IPS DF 4.7 (cell line): ENCODE measurements around the gene STRN3.
"Not testable (repeated sequence)": the region's sequence is repeated elsewhere in the genome, so short reads cannot be mapped to it uniquely, and the experiment has no call there.

Experiments used
- DNase-seq: peaks from one replicate; pipeline ENCODE4 v3.0.0-alpha.2; 2013; ENCODE audit warnings: low spot score; ENCODE audit errors: extremely low read depth

The STRN3 gene

GRCh38 chr14:30971586-30971985 lies 54.6 kb downstream of the STRN3 start:
- no peak for DNase-seq

GRCh38 chr14:30969796-30970195 lies 56.4 kb downstream of the STRN3 start:
- DNase-seq: not testable (repeated sequence)

GRCh38 chr14:30967364-30968098 lies 58.6 kb downstream of the STRN3 start:
- not testable (repeated sequence) for DNase-seq

GRCh38 chr14:30966415-30967363 lies 59.5 kb downstream of the STRN3 start:
- DNase-seq: no peak

GRCh38 chr14:30965861-30966260 lies 60.3 kb downstream of the STRN3 start:
- not testable (repeated sequence) for DNase-seq

- DNase-seq: not testable (repeated sequence)
Measured at GRCh38 chr14:30962537-30962936, 63.6 kb downstream of the STRN3 start.

- no peak for DNase-seq
Measured at GRCh38 chr14:30961330-30961729, 64.8 kb downstream of the STRN3 start.

- DNase-seq: no peak
Measured at GRCh38 chr14:30960216-30960615, 66.0 kb downstream of the STRN3 start.

- DNase-seq: no peak
Measured at GRCh38 chr14:30958555-30959407, 67.4 kb downstream of the STRN3 start.

- DNase-seq: no peak
Measured at GRCh38 chr14:30957813-30958370, 68.3 kb downstream of the STRN3 start.

GRCh38 chr14:30949651-30950050 lies 76.5 kb downstream of the STRN3 start:
- no peak for DNase-seq

GRCh38 chr14:30943694-30944093 lies 82.5 kb downstream of the STRN3 start:
- DNase-seq: no peak

- DNase-seq: no peak
Measured at GRCh38 chr14:30940886-30941285, 85.3 kb downstream of the STRN3 start.

- no peak for DNase-seq
Measured at GRCh38 chr14:30938617-30939016, 87.6 kb downstream of the STRN3 start.

GRCh38 chr14:30935445-30935844 lies 90.7 kb downstream of the STRN3 start:
- no peak for DNase-seq

GRCh38 chr14:30933937-30934336 lies 92.2 kb downstream of the STRN3 start:
- not testable (repeated sequence) for DNase-seq

GRCh38 chr14:30928462-30928861 lies 97.7 kb downstream of the STRN3 start:
- DNase-seq: no peak

- no peak for DNase-seq
Measured at GRCh38 chr14:30925254-30925653, 100.9 kb downstream of the STRN3 start.

GRCh38 chr14:30921788-30922187 lies 104.4 kb downstream of the STRN3 start:
- no peak for DNase-seq

GRCh38 chr14:30921305-30921704 lies 104.9 kb downstream of the STRN3 start:
- DNase-seq: no peak

- no peak for DNase-seq
Measured at GRCh38 chr14:30915596-30915995, 110.6 kb downstream of the STRN3 start.
